GM12892 (cell line): ENCODE data around the gene PRKCQ.

Experiments used
- POLR2A ChIP-seq: IDR thresholded peaks from 2 replicates; pipeline ENCODE4 v1.6.1; 2011; ENCODE audit warnings: low read depth, low read length, control low read depth
- POLR2AphosphoS5 ChIP-seq: IDR thresholded peaks from 2 replicates; pipeline ENCODE4 v1.6.1; 2011; ENCODE audit warnings: low read depth, low read length, control low read depth

GRCh38 chr10:6583447-6583846, 3.4 kb upstream of the PRKCQ start:
- TF ChIP-seq POLR2A (no peak), POLR2AphosphoS5 (no peak)
